Uterus (tissue), 2 donors: Measurements from ENCODE around the gene CST9.
"Not testable (repeated sequence)": the region's sequence is repeated elsewhere in the genome, so short reads cannot be mapped to it uniquely, and the experiment has no call there.

Source experiments
- POLR2A ChIP-seq, 2 donors: fragments of 450-650 bp; IDR thresholded peaks; one replicate each; pipeline ENCODE4 v1.6.1; 2016; ENCODE audit warnings: antibody characterized with exemption in 2 of 2, mild to moderate bottlenecking in 1 of 2, moderate library complexity in 1 of 2
- TF ChIP-seq, protein P1 (sequence below), 4 experiments: fragments of 200-600 bp in 2 of 4; fragments of 450-650 bp in 2 of 4; sonication (generic) in 2 of 4; IDR thresholded peaks; one replicate each; pipeline ENCODE4 v1.5.1; 2016 to 2019; ENCODE audit warnings: antibody characterized with exemption in 4 of 4, mild to moderate bottlenecking in 2 of 4, moderate library complexity in 1 of 4

DNA sequence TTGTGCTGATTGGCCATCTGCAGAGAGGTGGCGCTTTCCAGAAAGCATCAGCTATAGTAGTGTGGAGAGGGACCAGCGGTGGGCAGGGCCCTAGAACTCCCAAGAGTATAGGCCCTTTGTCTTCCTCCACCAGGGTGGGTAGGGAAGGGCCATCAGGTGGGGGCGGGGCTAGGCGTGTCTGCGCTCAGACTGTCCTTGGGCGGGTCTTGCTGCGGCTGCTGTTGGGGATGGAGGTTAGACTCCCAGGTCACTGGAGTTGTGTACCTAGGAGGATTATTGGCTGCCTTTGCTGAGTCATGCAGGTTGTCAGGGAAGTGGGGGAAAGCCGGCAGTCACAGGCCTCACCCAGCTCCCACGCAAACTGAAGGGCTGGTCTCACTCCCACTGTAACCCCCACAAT lies 23.9 kb downstream of the CST9 start:
- TF ChIP-seq, protein P1, sequence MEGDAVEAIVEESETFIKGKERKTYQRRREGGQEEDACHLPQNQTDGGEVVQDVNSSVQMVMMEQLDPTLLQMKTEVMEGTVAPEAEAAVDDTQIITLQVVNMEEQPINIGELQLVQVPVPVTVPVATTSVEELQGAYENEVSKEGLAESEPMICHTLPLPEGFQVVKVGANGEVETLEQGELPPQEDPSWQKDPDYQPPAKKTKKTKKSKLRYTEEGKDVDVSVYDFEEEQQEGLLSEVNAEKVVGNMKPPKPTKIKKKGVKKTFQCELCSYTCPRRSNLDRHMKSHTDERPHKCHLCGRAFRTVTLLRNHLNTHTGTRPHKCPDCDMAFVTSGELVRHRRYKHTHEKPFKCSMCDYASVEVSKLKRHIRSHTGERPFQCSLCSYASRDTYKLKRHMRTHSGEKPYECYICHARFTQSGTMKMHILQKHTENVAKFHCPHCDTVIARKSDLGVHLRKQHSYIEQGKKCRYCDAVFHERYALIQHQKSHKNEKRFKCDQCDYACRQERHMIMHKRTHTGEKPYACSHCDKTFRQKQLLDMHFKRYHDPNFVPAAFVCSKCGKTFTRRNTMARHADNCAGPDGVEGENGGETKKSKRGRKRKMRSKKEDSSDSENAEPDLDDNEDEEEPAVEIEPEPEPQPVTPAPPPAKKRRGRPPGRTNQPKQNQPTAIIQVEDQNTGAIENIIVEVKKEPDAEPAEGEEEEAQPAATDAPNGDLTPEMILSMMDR (IDR thresholded peaks at IDR 0.05), result not testable (repeated sequence)
- TF ChIP-seq POLR2A (IDR thresholded peaks at IDR 0.05), result not testable (repeated sequence)
